Stimulated activated naive CD8-positive, alpha-beta T cell treated with anti-CD3 and anti-CD28 coated beads, Interleukin-15, amount 100 ng/mL, for 72 hours (primary cell): ENCODE measurements around the gene XRN1.

Experiments used
- ATAC-seq: fragments of 150-1000 bp; cut with Tn5 transposase; 2 replicates; pipeline ENCODE4 v1.10.0; 2021; ENCODE audit warnings: mild to moderate bottlenecking, moderate library complexity
- DNase-seq, 2 donors: peaks; one replicate each; pipeline ENCODE4 v3.0.0; 2021 to 2022
- H3K27ac Mint-ChIP-seq, 2 donors: one replicate each; pipeline ENCODE4 v1.8.0; 2022; ENCODE audit warnings: mild to moderate bottlenecking in 2 of 2, mixed read lengths in 2 of 2, moderate library complexity in 2 of 2
- H3K27me3 Mint-ChIP-seq: one replicate; pipeline ENCODE4 v1.8.0; 2022; ENCODE audit warnings: mixed read lengths
- H3K4me1 Mint-ChIP-seq: one replicate; pipeline ENCODE4 v1.8.0; 2022; ENCODE audit warnings: mild to moderate bottlenecking, mixed read lengths
- H3K4me3 Mint-ChIP-seq, 2 donors: one replicate each; pipeline ENCODE4 v1.8.0; 2022; ENCODE audit warnings: mild to moderate bottlenecking in 2 of 2, mixed read lengths in 2 of 2, moderate library complexity in 1 of 2
- H3K9me3 Mint-ChIP-seq, 2 donors: one replicate each; pipeline ENCODE4 v1.8.0; 2022; ENCODE audit warnings: mixed read lengths in 2 of 2

The XRN1 gene, protein sequence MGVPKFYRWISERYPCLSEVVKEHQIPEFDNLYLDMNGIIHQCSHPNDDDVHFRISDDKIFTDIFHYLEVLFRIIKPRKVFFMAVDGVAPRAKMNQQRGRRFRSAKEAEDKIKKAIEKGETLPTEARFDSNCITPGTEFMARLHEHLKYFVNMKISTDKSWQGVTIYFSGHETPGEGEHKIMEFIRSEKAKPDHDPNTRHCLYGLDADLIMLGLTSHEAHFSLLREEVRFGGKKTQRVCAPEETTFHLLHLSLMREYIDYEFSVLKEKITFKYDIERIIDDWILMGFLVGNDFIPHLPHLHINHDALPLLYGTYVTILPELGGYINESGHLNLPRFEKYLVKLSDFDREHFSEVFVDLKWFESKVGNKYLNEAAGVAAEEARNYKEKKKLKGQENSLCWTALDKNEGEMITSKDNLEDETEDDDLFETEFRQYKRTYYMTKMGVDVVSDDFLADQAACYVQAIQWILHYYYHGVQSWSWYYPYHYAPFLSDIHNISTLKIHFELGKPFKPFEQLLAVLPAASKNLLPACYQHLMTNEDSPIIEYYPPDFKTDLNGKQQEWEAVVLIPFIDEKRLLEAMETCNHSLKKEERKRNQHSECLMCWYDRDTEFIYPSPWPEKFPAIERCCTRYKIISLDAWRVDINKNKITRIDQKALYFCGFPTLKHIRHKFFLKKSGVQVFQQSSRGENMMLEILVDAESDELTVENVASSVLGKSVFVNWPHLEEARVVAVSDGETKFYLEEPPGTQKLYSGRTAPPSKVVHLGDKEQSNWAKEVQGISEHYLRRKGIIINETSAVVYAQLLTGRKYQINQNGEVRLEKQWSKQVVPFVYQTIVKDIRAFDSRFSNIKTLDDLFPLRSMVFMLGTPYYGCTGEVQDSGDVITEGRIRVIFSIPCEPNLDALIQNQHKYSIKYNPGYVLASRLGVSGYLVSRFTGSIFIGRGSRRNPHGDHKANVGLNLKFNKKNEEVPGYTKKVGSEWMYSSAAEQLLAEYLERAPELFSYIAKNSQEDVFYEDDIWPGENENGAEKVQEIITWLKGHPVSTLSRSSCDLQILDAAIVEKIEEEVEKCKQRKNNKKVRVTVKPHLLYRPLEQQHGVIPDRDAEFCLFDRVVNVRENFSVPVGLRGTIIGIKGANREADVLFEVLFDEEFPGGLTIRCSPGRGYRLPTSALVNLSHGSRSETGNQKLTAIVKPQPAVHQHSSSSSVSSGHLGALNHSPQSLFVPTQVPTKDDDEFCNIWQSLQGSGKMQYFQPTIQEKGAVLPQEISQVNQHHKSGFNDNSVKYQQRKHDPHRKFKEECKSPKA (N-terminal part only)

DNA sequence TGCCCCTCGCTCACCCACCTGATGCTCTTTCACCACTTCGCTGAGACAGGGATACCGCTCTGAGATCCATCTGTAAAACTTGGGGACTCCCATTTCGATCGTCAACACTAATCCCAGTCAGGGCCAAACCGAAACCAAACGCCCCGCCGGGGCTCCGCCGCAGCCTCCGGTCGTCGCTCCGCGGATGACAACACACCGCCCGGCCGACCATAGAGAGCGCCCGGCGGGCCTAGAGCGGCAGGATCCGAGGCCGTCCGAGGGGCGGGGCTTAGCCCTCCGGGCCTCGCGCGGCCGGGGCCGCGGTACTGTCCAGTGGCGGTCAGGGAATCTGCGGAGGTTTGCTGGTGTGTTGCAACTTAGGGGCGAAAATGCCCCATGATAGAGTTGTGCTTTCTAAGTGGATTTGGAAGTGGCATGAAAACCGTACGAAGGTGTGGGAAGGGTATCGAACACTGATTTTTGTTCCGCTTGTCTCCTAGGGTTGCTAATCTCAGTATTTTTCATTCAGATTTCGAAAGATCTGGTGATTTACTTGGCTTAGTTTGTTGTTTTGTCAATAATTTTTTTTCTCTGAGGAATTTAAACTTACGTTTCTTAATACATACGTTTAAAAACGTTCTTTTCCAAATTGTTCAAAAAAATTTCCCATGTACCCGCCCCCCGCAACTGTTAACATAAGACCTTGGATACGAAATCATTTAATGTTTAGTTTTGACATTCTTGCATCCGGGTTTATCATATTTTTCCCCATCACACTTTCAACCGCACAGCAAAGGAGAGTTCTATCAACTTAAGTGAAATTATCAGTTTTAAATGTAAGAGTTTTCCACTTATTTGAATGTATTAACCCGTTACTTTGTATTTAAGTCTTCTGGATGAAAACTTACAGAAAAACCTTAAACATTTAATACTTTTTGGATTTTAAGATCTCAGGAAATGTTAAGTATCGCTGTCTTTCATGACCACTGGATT is at the start of gene XRN1:
XRN1 (minus strand) TSS at position 186 of the 972 bp plus-strand sequence; CDS start at position 93, 93 bp downstream.
- ATAC-seq (peak; percentile 95), DNase-seq (peak; percentile 96 to 97)
- Mint-ChIP-seq H3K4me1 (peaks cover 34% of the 10 kb centered on the region), H3K4me3 (peak within 1 kb of the TSS; percentile 100), H3K27ac (peak within 1 kb of the TSS; percentile 100), H3K9me3 (no peaks in the 10 kb centered on the region), H3K27me3 (no peaks in the 10 kb centered on the region)

DNA sequence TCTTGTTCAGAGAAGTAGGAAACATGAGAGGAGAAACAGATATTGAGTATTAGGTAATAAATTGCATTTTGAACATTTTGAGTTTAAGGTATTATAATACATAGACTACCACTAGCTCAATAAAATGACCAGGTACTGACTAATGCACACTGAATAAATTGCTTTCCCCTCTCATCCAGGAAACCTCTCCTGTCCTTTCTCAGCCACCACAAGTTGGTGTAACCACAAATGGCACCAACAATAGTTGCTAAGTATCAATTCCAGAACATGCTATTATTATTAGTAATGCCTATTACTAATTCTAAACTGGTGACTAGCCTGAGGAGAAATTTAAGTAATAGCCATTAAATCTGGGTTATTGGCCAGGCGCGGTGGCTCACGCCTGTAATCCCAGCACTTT is 47.3 kb upstream of the XRN1 start:
- H3K27ac Mint-ChIP-seq: no peak overlapping the region
- no peaks in the 10 kb centered on the region for H3K27me3 Mint-ChIP-seq

DNA sequence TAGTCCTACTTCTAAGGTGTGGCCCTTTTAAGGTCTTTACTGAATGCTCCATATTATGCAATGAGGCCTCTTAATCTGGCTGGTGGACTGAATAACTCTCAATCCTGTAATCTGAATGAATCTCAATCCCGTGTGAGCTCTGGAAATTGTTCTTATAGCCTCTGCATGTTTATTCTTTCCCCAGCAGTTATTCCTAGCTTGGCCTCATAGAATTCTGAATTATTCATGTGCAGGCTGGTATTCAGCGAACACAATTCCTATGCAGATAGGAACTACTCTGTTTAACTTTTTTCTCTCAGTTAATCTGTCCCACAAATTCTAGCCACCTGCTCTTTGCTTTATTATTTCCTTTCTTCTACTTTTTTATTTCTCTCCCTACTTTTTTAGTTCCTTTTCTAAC is 44.3 kb upstream of the XRN1 start:
- DNase-seq (no peak), ATAC-seq (no peak)
- Mint-ChIP-seq H3K4me3 (no peak overlapping the region), H3K27me3 (no peaks in the 10 kb centered on the region), H3K27ac (no peak overlapping the region), H3K4me1 (no peaks in the 10 kb centered on the region), H3K9me3 (no peaks in the 10 kb centered on the region)

More for the DNA sequence above, 47.3 kb upstream of the XRN1 start:
- peaks cover 16% of the 10 kb centered on the region for H3K4me1 Mint-ChIP-seq
- ATAC-seq: no peak
- H3K4me3 Mint-ChIP-seq: no peak overlapping the region
- H3K9me3 Mint-ChIP-seq: no peaks in the 10 kb centered on the region
- DNase-seq: no peak

DNA sequence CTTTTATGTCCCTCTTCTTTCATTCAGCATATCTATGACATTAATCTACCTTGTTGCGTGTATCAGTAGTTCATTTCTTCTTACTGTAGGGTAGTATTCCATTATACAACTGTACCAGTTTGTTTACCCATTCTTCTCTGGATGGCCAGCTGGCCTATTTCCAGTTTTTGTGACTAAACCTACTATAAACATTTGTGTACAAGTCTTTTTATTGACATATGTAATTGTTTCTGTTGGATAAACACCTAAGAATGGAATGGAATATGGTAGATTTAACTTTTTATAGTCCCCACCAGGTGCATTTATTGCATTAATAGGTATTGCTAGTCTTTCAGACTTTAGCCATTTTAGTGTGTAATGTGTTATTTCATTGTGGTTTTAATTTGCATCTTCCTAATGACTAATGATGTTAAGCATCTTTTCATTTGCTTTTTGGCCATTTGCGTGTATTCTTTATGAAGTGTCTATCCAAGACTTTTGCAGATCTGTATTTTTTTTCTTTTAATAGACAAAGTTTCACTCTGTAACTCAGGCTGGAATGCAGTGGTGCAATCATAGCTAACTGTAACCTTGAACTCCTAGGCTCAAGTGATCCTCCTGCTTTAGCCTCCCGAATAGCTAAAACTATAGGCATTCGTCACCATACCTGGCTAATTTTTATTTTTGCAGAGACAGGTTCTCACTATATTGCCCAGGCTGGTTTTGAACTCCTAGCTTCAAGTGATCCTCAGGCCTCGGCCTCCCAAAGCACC is 41.9 kb upstream of the XRN1 start:
- ATAC-seq: no peak

DNA sequence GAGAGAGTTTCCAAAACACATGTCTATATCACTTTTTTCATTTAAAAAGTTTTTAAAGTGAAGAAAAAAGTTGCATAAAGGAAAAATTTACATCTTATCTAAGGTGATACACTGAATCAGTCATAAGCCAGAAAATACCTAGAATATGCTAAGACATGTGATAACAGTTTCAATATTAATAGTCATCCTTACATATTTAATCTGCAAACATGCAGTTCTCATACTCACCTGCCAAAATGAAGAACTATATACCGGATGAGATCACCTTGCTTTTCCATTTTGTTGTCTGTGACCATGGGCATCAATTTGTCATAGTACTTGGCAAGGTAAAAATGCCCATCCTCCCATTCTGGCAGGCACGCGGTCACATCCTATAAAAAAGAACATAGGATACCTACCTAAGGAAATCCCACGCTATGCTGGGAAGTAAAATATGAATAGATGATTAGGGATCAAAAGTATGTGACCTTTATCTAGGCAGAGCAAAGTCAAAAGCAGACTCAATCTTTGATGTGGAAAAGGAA is 37.1 kb upstream of the XRN1 start:
- DNase-seq (no peak), ATAC-seq (no peak)
- Mint-ChIP-seq H3K27ac (no peak overlapping the region), H3K9me3 (peaks cover 0 to 5% of the 10 kb centered on the region in 2 donors), H3K4me1 (no peaks in the 10 kb centered on the region), H3K4me3 (no peak overlapping the region), H3K27me3 (no peaks in the 10 kb centered on the region)

More for the DNA sequence above, 41.9 kb upstream of the XRN1 start:
- DNase-seq: no peak
- Mint-ChIP-seq H3K4me3 (no peak overlapping the region), H3K9me3 (no peaks in the 10 kb centered on the region), H3K4me1 (no peaks in the 10 kb centered on the region), H3K27me3 (no peaks in the 10 kb centered on the region), H3K27ac (peak overlapping the region in 1 of 2 donors; percentile 21)

DNA sequence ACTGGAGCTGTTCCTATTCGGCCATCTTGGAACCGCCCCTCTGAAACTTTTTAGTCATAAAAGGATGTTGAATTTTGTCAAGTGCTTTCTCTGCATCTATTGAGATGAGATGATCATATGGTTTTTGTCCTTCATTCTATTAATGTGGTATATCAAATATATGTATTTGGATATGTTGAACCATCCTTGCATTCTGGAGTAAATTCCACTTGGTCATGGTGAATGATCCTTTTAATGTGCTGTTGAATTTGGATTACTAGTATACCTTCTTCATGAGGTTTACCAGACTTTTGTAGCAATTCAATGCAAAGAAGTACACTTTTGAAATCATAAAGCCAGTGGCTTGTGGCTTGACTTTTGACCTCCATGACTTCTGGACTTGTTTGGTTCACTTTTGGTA is 33.4 kb upstream of the XRN1 start:
- DNase-seq (no peak), ATAC-seq (no peak)
- Mint-ChIP-seq H3K9me3 (peaks cover 4 to 23% of the 10 kb centered on the region in 2 donors), H3K4me1 (no peaks in the 10 kb centered on the region), H3K27me3 (no peaks in the 10 kb centered on the region), H3K4me3 (no peak overlapping the region), H3K27ac (no peak overlapping the region)

DNA sequence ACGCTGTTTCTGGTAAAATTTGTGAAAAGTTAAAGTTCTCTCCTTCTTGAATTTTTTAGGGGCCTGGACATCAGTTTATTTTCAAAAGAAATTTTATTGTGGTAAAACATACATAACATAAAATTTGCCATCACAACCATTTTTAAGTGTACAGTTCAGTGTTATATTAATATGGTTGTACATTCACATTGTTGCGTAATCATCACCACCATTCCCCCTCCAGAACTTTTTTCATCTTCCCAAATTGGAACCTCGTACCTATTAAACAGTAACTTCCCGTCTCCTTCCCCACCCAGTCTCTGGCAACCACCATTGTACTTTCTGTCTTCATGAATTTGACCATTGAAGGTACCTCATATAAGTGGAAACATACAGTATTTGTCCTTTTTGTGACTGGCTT is 23.0 kb upstream of the XRN1 start:
- no peaks in the 10 kb centered on the region for H3K9me3 Mint-ChIP-seq
- no peak overlapping the region for H3K4me3 Mint-ChIP-seq
- H3K27me3 Mint-ChIP-seq: no peaks in the 10 kb centered on the region
- DNase-seq: no peak
- no peak for ATAC-seq
- H3K27ac Mint-ChIP-seq: no peak overlapping the region
- no peaks in the 10 kb centered on the region for H3K4me1 Mint-ChIP-seq

DNA sequence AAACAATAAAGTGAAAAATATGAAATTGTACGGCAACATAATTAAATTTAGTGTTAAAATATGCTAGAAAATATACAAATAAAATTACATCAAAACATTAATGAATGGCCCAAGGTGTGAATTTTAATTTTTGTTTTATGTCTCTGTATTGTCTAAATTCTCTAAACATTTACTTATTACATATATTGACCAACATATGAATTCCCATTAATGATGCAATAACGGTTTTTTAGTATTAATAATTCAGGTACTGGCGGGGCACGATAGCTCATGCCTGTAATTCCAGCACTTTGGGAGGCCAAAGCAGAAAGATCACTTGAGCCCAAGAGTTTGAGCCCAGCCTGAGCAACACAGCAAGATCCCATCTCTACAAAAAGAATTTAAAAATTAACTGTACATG is 20.6 kb upstream of the XRN1 start:
- Mint-ChIP-seq H3K9me3 (no peaks in the 10 kb centered on the region), H3K4me3 (no peak overlapping the region), H3K27ac (no peak overlapping the region), H3K4me1 (no peaks in the 10 kb centered on the region), H3K27me3 (no peaks in the 10 kb centered on the region)
- DNase-seq: no peak
- ATAC-seq: no peak

DNA sequence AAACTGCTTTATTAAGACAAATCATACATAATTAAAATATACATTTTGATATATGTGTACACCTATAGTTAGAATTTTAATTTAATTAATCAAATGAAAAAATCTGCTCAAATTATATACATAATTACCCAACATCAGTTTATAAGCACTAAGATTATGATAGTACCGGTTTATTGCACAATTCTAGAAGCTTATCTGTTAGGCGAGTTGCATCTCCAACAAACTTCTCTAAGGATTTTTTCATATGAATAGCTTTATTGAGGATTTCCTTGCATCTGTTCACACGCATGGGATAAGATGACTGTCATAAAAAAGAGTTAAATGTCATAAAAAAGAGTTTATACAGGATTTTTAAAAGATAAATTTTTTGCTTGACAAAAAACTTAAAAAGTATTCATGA is 19.9 kb upstream of the XRN1 start:
- DNase-seq: no peak
- H3K27me3 Mint-ChIP-seq: no peaks in the 10 kb centered on the region
- no peaks in the 10 kb centered on the region for H3K4me1 Mint-ChIP-seq
- H3K27ac Mint-ChIP-seq: no peak overlapping the region
- no peak overlapping the region for H3K4me3 Mint-ChIP-seq
- H3K9me3 Mint-ChIP-seq: no peaks in the 10 kb centered on the region
- no peak for ATAC-seq

DNA sequence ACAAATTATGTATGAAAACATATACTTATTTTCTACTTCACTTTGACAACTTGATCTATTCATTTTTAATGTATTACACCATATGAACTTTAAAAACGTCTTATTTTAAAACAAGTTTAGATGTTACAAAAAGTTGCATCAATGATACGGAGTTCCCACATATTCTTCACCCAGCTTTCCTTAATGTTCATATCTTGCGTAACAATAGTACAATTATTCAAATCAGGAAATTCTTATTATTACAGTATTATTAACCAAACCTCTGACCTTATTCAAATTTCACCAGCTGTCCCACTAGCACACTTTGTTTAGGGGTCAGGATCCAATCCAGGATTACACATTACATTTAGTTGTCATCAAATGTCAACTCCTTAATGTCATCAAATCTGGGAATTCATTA is 12.9 kb upstream of the XRN1 start:
- ATAC-seq (no peak), DNase-seq (no peak)
- no peaks in the 10 kb centered on the region for H3K9me3 Mint-ChIP-seq

DNA sequence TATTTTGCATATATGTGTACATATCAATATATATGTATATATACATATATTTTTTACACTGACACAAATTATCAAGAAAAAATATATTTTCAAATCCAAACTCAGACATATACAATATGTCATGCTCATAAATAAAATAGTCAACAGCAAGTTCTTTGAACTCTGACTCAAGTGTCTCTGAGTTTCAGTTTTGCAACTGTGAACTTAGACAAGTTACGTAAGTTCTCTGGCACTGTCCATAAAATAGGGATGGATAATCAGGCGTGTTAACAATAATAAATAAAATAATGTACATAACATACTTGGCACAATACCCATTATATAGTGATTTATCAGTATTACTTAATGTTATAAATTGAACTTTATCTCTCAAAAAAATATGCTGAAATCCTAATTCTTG is 12.1 kb upstream of the XRN1 start:
- DNase-seq (no peak), ATAC-seq (no peak)
- H3K9me3 Mint-ChIP-seq: no peaks in the 10 kb centered on the region
- H3K4me1 Mint-ChIP-seq: no peaks in the 10 kb centered on the region
- H3K27me3 Mint-ChIP-seq: no peaks in the 10 kb centered on the region
- H3K4me3 Mint-ChIP-seq: no peak overlapping the region
- H3K27ac Mint-ChIP-seq: no peak overlapping the region

More for the DNA sequence above, 12.9 kb upstream of the XRN1 start:
- Mint-ChIP-seq H3K27ac (no peak overlapping the region), H3K4me1 (no peaks in the 10 kb centered on the region), H3K4me3 (no peak overlapping the region), H3K27me3 (no peaks in the 10 kb centered on the region)

DNA sequence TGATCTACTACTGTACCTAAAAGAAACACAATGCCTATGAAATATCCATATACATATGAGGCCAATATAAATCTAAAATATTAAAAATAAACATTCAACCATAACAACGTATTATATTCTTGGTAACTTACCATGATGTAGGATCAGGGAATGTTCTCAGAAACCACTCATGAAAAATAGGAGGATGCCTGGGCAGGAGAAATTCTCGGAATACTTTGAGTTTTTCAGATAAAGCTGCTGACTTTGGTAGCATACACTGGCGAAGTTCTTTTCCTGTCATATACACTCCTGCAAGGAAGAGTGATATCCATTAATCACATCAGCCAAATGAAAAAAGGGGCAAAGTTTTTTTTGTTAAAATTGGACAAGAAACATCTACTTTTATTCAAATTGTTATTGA is 11.3 kb upstream of the XRN1 start:
- Mint-ChIP-seq H3K9me3 (no peaks in the 10 kb centered on the region), H3K4me3 (no peak overlapping the region), H3K4me1 (no peaks in the 10 kb centered on the region), H3K27me3 (no peaks in the 10 kb centered on the region), H3K27ac (no peak overlapping the region)
- ATAC-seq (no peak), DNase-seq (no peak)

DNA sequence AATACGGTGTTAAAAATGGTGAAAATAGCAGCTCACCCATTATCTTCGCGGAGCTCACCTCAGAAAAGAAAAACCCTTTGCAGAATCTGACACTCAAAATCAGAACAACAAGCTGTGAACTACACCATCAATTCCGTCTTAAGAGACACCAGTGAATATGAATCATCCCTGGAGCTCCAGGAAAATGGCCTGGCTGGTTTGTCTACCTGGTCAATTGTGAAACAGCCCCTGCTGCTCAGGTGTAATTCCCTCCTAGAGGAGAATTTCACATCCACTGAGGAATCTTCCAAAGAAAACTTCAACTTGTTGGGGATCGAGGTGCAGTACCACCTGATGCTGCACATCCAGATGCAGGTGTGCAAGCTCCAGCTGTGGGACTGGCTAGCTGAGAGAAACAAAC is 3.0 kb upstream of the XRN1 start:
- Mint-ChIP-seq H3K4me1 (peaks cover 12% of the 10 kb centered on the region), H3K27ac (peak overlapping the region in 1 of 2 donors; percentile 44), H3K27me3 (no peaks in the 10 kb centered on the region), H3K9me3 (no peaks in the 10 kb centered on the region), H3K4me3 (no peak overlapping the region)
- DNase-seq (no peak), ATAC-seq (no peak)

DNA sequence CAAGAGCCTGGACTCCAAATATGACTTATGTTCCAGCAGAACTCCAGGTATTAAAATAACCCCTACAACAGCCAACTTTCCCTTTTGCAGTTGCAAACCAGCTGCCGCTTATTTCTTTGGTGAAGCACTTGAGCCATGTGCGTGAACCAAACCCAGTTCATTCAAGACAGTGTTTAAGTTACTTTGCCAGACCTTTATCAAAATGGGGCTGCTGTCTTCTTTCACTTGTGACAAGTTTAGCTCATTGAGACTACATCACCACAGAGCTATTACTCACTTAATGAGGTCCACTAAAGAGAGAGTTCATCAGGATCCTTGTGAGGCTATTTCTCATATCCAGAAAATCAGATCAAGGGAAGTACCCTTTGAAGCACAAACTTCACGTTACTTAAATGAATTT is 2.4 kb upstream of the XRN1 start:
- peaks cover 19% of the 10 kb centered on the region for H3K4me1 Mint-ChIP-seq
- no peak overlapping the region for H3K4me3 Mint-ChIP-seq
- H3K27me3 Mint-ChIP-seq: no peaks in the 10 kb centered on the region
- no peak overlapping the region for H3K27ac Mint-ChIP-seq
- H3K9me3 Mint-ChIP-seq: no peaks in the 10 kb centered on the region
- no peak for ATAC-seq
- no peak for DNase-seq
